HG03135 (cell line): ENCODE data around the gene OR8S1.
"Not testable (repeated sequence)": the region's sequence is repeated elsewhere in the genome, so short reads cannot be mapped to it uniquely, and the experiment has no call there.

Source experiments
- ATAC-seq: cut with Tn5 transposase; IDR thresholded peaks from one replicate; pipeline ENCODE4 v1.9.1; 2021; ENCODE audit warnings: mild to moderate bottlenecking, moderate library complexity; ENCODE audit not compliant: unreplicated experiment

The OR8S1 gene

DNA sequence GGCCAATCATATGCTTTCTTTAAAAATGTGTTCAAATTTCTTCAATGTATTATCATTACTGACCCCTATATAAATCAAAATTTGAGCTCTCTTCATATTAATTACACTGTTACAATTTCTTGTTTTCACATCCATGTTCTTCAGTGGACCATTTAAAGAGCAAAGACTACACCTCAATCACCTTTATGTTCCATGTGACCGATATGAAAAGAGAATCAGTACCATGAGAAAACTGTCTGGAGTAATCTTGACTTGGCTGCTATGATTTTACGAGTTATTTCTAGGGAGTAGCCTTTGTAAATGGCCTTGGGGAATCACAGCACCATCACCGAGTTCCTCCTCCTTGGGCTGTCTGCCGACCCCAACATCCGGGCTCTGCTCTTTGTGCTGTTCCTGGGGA lies at the start of gene OR8S1:
Gene OR8S1, plus strand, starts transcription at position 301 of the 400 bp plus-strand sequence. Its CDS starts 0 bp downstream, at position 301.
- ATAC-seq = no peak

DNA sequence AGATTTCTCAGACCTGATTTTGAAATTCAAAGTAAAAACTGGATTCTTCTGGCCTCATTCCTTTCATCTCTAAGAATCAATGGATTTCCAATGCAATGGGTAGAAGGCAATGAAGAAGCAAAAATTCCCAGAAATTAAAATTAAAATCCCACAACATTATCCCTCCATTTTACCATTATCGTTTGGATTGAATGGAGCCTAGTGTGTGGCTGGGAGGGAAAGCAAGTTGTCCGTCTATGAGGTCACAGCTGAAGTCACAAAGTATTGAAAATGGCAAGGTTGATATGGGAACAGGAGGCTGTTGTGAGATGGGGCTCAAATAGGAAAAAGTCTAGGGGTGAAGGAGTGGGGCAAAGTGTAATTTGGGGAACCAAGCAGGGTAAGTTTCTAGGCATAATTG lies 43.2 kb upstream of the OR8S1 start, which contains the start of gene C12orf54:
Gene C12orf54, plus strand, starts transcription at position 301 of the 400 bp plus-strand sequence. CDS start 799 bp downstream, outside the sequence.
- no peak for ATAC-seq

DNA sequence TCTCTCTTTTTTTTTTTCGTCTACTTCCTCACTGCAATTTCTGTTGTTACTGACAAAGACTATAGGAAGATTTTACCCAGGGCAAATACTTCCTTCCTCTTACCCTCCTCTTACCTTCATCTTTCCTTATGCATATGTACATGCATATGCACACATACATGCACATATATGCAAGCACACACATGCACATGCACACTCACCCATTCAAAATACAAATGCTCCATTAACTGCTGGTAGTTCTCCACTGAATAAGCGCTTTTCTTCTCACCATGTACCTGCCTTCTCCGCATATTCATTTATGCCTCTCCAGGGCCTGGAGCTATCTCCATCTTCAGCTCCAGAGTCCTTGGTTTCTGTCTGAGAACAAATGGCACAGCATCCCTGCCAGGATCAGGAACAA lies 42.5 kb upstream of the OR8S1 start:
- ATAC-seq = no peak

DNA sequence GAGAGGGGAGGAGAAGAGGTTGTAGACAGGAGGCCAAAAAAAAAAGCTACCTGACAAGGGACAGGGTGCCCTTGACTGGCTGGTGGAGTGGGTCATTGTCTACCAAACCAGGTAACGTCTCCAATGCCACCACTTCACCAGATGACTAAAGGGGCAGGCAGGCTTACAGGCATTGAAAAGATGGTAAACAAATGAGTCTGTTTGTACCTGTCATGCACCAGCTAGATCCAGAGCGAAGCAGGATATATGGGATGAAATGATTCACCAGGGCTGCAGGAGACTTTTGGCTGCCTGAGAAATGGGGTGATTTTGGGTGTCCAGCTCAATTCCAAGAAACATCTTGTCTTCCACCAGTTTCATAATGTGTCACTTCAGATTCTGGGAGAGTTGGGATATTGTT lies 39.2 kb upstream of the OR8S1 start:
- ATAC-seq = no peak

- ATAC-seq = no peak
Measured at GRCh38 chr12:48486679-48487078, 38.8 kb upstream of the OR8S1 start.

DNA sequence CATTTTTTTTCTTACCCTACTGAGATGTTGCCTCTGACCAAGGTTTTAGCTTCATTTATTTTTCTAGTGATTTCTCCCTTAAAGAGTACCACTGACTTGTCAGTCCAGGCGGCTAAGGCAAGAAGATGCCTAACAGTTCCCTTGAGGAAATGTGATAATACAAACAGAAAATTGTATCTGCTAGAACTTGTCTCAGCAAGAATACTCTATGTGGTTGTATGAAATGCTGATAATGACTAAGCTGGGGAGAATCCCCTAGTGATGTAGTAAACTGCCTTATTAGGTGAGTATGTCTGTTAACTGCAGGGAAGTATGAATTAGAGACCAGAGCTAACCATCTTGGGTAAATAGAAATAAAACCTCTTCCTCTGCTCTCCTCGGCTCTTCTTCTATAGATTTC lies 36.4 kb upstream of the OR8S1 start:
- ATAC-seq = peak; percentile 90

DNA sequence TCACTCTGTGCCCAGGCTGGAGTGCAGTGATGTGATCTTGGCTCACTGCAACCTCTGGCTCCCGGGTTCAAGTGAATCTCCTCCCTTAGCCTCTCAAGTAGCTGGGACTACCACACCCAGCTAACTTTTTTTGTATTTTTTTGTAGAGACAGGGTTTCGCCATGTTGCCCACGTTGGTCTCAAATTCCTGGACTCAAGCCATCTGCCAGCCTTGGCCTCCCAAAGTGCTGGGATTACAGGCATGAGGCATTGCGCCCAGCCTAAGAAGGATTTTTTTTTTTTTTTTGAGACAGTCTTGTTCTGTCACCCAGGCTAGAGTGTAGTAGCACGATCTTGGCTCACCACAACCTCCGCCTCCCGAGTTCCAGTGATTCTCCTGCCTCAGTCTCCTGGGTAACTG lies 36.0 kb upstream of the OR8S1 start:
- ATAC-seq = not testable (repeated sequence)

DNA sequence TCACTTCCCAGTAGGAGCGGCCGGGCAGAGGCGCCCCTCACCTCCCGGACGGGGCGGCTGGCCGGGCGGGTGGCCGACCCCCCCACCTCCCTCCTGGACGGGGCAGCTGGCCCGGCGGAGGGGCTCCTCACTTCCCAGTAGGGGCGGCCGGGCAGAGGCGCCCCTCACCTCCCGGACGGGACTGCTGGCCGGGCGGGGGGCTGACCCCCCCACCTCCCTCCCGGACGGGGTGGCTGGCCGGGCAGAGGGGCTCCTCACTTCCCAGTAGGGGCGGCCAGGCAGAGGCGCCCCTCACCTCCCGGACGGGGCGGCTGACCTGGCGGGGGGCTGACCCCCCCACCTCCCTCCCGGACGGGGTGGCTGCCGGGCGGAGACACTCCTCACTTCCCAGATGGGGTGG lies 25.2 kb upstream of the OR8S1 start:
- ATAC-seq = not testable (repeated sequence)

GRCh38 chr12:48506836-48507235 lies 18.6 kb upstream of the OR8S1 start:
- not testable (repeated sequence) for ATAC-seq

DNA sequence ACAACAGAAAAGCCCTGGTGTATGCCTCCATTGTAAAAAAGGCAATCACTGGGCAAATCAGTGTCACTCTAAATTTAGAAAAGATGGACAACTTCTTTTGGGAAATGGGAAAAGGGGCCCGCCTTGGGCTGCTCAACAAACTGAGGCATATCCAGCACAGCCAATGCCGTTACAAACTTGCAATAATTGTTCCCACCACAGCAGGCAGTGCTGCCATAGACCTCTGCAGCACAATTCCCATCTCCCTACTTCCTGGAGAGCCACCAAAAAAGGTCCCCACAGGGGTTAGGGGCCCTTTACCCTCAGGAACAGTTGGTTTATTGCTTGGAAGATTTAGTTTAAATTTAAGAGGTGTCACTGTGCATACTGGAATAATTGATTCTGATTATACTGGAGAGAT lies 16.4 kb upstream of the OR8S1 start:
- ATAC-seq = no peak

- ATAC-seq = no peak
Measured at GRCh38 chr12:48510111-48510510, 15.3 kb upstream of the OR8S1 start.

DNA sequence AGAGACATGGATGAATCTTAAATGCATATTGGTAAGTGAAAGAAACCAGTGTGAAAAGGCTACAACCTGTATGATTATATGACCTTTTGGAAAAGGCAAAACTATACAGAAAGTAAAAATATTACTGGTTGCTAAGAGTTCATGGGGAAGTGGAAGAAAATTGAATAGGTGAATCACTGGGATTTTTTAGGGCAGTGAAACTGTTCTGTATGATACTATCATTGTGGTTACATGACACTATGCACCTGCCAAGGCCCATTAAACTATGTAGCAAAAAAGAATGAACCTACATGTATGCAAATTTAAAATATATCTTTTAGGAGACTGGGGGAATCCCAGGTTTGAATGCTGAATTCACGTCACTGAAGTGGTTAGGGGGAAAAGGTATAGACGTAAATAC lies 12.6 kb upstream of the OR8S1 start:
- ATAC-seq = peak; percentile 75

DNA sequence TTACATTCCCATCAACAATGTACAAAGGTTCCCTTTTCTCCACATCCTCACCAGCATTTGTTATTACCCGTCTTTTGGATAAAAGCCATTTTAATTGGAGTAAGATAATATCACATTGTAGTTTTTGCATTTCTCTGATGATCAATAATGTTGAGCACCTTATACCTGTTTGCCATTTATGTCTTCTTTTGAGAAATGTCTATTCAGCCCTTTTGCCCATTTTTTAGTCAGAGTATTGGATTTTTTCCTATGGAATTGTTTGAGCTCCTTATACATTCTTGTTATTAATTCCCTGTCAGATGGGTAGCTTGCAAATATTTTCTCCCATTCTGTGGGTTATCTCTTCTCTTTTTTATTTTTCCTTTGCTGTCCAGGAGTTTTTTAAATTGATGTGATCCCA lies 10.7 kb upstream of the OR8S1 start:
- no peak for ATAC-seq

GRCh38 chr12:48520381-48520780 lies 5.1 kb upstream of the OR8S1 start:
- ATAC-seq = not testable (repeated sequence)

DNA sequence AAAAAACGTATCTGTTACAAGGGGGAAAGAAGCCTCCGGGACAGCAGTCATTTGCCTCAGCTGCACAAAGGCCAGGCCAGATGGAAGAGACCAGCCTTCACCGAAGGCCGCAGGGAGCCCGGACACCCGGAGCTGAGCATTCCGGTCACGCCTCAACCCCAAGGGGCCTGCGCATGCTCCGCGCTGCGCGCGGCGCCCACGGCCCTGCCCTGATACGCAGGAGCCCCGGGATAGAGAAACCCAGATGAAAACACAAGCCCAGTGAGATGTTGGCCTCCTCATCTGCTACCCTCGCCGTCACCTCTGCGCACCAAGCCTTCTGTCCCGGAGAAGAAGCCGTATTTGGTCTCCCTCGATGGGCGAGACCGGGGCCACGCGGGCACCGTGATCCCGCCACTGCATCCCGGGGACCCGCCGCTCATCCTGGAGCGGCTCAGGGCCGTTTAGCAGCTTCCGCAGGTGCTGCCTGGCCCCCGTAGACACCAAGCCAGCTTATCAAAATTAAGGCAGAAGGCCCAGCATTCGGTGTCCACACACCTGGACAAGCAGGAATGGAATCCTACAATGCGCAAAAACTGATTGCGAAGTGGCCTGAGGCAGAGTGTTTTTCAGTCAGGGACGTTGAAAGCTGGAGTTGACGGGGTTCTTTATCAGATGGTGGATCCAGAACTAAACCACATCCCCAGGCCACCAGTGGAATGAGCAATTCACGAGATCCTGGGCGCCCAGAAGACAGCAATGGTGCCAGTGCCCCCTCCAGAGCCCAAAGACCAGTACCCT lies 2.6 kb downstream of the OR8S1 start:
- ATAC-seq = no peak

GRCh38 chr12:48532601-48533000 lies 7.2 kb downstream of the OR8S1 start:
- no peak for ATAC-seq

GRCh38 chr12:48536602-48537001 lies 11.2 kb downstream of the OR8S1 start:
- no peak for ATAC-seq

DNA sequence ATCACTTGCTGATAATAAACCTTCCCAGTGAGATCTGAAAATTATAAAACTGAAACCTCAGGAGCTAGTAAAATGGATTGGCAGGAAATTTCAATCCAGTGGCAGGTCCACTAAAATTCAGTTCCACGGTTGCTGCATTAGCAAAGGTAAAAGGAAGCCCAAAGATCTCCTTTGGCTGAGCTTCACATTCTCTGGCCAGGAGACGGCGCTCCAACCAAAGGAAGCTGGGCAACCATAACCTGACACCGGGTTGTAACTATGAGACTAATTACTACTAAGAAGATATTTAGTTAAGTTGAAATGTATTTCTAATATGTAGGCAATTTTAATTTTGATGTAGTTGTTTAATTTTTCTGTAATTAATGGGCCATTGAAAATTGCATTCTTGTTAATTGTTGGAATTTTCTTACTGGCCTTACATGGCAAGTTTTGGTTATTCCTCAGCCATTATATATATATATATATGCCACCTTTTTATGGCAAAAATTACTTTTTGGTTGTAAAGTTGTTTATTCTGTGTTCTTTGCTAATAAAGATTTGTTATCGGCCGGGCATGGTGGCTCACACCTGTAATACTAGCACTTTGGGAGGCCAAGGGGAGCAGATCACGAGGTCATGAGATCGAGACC lies 17.0 kb downstream of the OR8S1 start:
- no peak for ATAC-seq

DNA sequence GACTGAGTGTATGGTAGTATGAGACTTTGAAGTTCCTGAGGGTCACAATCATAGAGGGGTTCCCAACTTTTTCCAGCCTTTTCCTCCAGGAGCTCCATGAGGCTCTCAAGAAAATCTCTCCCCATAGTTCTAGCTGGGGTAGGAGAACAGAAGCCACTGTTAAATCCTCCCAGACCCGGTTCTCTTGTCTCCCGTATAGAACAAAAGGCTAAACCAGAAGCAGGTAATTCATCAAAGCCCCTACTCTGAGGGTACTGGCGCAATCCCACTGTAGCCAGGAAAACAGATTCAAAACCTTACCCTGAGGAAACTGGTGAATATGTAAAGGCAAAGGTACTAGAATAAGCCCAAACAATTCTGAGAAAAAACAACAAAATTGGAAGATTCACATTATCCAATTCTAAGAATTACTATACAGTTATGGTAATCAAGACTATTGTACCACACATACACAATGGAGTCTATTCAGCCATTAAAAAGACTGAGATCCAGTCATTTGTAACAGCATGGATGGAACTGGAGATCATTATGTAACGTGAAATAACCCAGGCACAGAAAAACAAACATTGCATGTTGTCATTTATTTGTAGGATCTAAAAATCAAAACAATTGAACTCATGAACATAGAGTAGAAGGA lies 20.5 kb downstream of the OR8S1 start:
- no peak for ATAC-seq

GRCh38 chr12:48547012-48547411 lies 21.6 kb downstream of the OR8S1 start:
- not testable (repeated sequence) for ATAC-seq

DNA sequence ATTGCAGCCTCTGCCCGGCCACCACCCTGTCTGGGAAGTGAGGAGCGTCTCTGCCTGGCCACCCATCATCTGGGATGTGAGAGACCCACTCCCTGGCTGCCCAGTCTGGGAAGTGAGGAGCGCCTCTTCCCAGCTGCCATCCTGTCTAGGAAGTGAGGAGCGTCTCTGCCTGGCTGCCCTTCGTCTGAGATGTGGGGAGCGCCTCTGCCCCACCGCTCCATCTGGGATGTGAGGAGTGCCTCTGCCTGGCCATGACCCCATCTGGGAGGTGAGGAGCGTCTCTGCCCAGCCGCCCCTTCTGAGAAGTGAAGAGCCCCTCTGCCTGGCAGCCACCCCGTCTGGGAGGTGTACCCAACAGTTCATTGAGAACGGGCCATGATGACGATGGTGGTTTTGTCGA lies 26.2 kb downstream of the OR8S1 start:
- ATAC-seq = not testable (repeated sequence)
